GM12891 (cell line): ENCODE data around the gene MGMT.

Experiments
- PAX5 ChIP-seq: IDR thresholded peaks from 2 replicates; pipeline ENCODE4 v1.6.1; 2011; ENCODE audit warnings: low read length, moderate library complexity, mild to moderate bottlenecking; ENCODE audit not compliant: insufficient read depth, severe bottlenecking
- POLR2A ChIP-seq: IDR thresholded peaks from 2 replicates; pipeline ENCODE4 v1.6.1; 2011; ENCODE audit warnings: low read depth, low read length, control low read depth
- POLR2AphosphoS5 ChIP-seq: IDR thresholded peaks from 2 replicates; pipeline ENCODE4 v1.6.1; 2011; ENCODE audit warnings: low read depth, low read length, control low read depth
- SPI1 ChIP-seq: IDR thresholded peaks from 2 replicates; pipeline ENCODE4 v1.6.1; 2011; ENCODE audit warnings: low read depth, low read length, control low read depth
- TAF1 ChIP-seq: IDR thresholded peaks from 2 replicates; pipeline ENCODE4 v1.6.1; 2011; ENCODE audit warnings: low read depth, low read length, control low read depth

DNA sequence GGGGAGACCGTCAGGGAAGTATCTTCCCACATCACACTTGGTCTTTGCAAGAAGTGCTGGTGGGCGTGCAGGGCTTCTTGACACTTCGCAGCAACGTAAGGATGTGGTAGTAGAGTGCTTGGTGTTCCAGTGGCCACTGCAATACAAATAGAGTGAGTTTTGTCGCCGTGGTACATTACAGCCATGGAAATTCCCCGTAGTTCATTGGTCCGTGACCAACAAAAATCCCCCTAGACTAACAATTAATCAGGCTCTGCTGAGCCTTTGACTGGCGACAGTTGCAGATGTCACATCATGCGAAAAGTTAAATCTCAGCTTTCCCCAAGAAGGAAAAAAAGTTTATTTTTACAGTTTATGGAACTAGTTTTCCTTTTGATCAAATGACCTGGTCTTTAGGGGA, 134.7 kb downstream of the MGMT start:
- TF ChIP-seq POLR2A, result no peak
- no peak for TF ChIP-seq TAF1
- no peak for TF ChIP-seq PAX5
- TF ChIP-seq POLR2AphosphoS5, result no peak
- no peak for TF ChIP-seq SPI1
